ENCODE results near the gene SYNJ1.
"Not testable (repeated sequence)": the region's sequence is repeated elsewhere in the genome, so short reads cannot be mapped to it uniquely, and the experiment has no call there.

Gene SYNJ1

GRCh38 chr21:32756096-32756495 lies 28.3 kb upstream of the SYNJ1 start:
- H3K4me3 ChIP-seq (ENCODE audit: low read length in 2 of 2), result no peak overlapping the region
- H3K4me1 ChIP-seq (ENCODE audit: control insufficient read depth in 2 of 2, insufficient read depth in 2 of 2, low read length in 2 of 2), result no peaks in the 10 kb centered on the region
- no peaks in the 10 kb centered on the region for H3K9me3 ChIP-seq (ENCODE audit: control insufficient read depth in 2 of 2, low read length in 2 of 2)
- H3K27ac ChIP-seq (ENCODE audit: low read depth in 2 of 2, low read length in 2 of 2), result no peak overlapping the region
- H3K36me3 ChIP-seq (ENCODE audit: control insufficient read depth in 2 of 2, insufficient read depth in 2 of 2, low read length in 2 of 2), result peaks cover 47 to 57% of the 10 kb centered on the region in 2 donors
- no peaks in the 10 kb centered on the region for H3K27me3 ChIP-seq (ENCODE audit: control insufficient read depth in 2 of 2, insufficient read depth in 2 of 2, low read length in 2 of 2)
- no peak overlapping the region for H3K9ac ChIP-seq (ENCODE audit: low read depth in 1 of 2, low read length in 2 of 2)

GRCh38 chr21:32753818-32754585 lies 26.2 kb upstream of the SYNJ1 start:
- no peaks in the 10 kb centered on the region for H3K27me3 ChIP-seq (ENCODE audit: control insufficient read depth in 2 of 2, insufficient read depth in 2 of 2, low read length in 2 of 2)
- H3K9me3 ChIP-seq (ENCODE audit: control insufficient read depth in 2 of 2, low read length in 2 of 2), result no peaks in the 10 kb centered on the region
- H3K27ac ChIP-seq (ENCODE audit: low read depth in 2 of 2, low read length in 2 of 2), result no peak overlapping the region
- no peak overlapping the region for H3K4me3 ChIP-seq (ENCODE audit: low read length in 2 of 2)
- H3K36me3 ChIP-seq (ENCODE audit: control insufficient read depth in 2 of 2, insufficient read depth in 2 of 2, low read length in 2 of 2), result peaks cover 41 to 55% of the 10 kb centered on the region in 2 donors
- no peak overlapping the region for H3K9ac ChIP-seq (ENCODE audit: low read depth in 1 of 2, low read length in 2 of 2)
- no peaks in the 10 kb centered on the region for H3K4me1 ChIP-seq (ENCODE audit: control insufficient read depth in 2 of 2, insufficient read depth in 2 of 2, low read length in 2 of 2)

DNA sequence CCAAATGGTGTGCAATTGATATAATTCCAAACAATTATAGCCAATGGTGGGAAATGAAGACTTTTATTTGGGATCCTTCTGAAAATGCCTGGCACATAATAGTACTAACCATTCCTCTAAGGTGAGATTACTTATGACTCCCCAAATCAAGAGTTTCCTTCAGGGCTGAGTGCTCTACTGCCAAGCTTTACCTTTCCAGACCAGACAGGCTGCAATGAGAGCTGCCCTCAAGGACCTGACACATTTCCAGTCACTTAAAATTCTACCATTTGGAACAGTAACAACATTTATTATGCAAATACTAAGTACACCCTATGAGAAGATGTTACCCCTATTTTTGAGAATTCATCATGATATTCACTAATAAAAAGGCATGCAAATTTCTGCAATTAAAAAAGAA lies 22.6 kb upstream of the SYNJ1 start:
- H3K9me3 ChIP-seq (ENCODE audit: control insufficient read depth in 2 of 2, low read length in 2 of 2), result no peaks in the 10 kb centered on the region
- peaks cover 47 to 65% of the 10 kb centered on the region in 2 donors for H3K36me3 ChIP-seq (ENCODE audit: control insufficient read depth in 2 of 2, insufficient read depth in 2 of 2, low read length in 2 of 2)
- H3K4me1 ChIP-seq (ENCODE audit: control insufficient read depth in 2 of 2, insufficient read depth in 2 of 2, low read length in 2 of 2), result no peaks in the 10 kb centered on the region
- H3K9ac ChIP-seq (ENCODE audit: low read depth in 1 of 2, low read length in 2 of 2), result no peak overlapping the region
- no peaks in the 10 kb centered on the region for H3K27me3 ChIP-seq (ENCODE audit: control insufficient read depth in 2 of 2, insufficient read depth in 2 of 2, low read length in 2 of 2)
- H3K4me3 ChIP-seq (ENCODE audit: low read length in 2 of 2), result no peak overlapping the region
- no peak overlapping the region for H3K27ac ChIP-seq (ENCODE audit: low read depth in 2 of 2, low read length in 2 of 2)

GRCh38 chr21:32749662-32750061 lies 21.8 kb upstream of the SYNJ1 start:
- H3K27ac ChIP-seq (ENCODE audit: low read depth in 2 of 2, low read length in 2 of 2), result no peak overlapping the region
- no peak overlapping the region for H3K9ac ChIP-seq (ENCODE audit: low read depth in 1 of 2, low read length in 2 of 2)
- H3K9me3 ChIP-seq (ENCODE audit: control insufficient read depth in 2 of 2, low read length in 2 of 2), result no peaks in the 10 kb centered on the region
- H3K4me1 ChIP-seq (ENCODE audit: control insufficient read depth in 2 of 2, insufficient read depth in 2 of 2, low read length in 2 of 2), result no peaks in the 10 kb centered on the region
- peaks cover 41 to 62% of the 10 kb centered on the region in 2 donors for H3K36me3 ChIP-seq (ENCODE audit: control insufficient read depth in 2 of 2, insufficient read depth in 2 of 2, low read length in 2 of 2)
- H3K27me3 ChIP-seq (ENCODE audit: control insufficient read depth in 2 of 2, insufficient read depth in 2 of 2, low read length in 2 of 2), result no peaks in the 10 kb centered on the region
- H3K4me3 ChIP-seq (ENCODE audit: low read length in 2 of 2), result no peak overlapping the region

DNA sequence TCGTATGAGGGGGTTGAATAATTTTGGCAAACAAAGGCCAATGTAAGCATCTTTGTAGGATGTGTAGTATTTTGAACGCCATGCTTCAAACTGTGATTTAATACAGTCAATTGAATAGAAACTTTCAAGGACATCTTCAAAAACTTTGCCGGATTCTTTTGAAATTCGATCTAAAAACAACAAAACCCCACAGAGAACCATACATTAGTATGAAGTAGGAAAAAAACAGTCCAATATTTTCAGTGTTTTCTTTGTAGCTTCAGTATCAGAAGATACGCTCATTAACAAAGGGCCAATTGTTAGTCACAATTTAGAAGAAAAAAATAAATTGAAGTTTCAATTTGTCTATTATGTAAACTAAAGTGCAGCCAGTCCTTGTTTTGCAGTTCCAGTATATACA lies 20.7 kb upstream of the SYNJ1 start:
- no peak overlapping the region for H3K9ac ChIP-seq (ENCODE audit: low read depth in 1 of 2, low read length in 2 of 2)
- H3K36me3 ChIP-seq (ENCODE audit: control insufficient read depth in 2 of 2, insufficient read depth in 2 of 2, low read length in 2 of 2), result peaks cover 36 to 56% of the 10 kb centered on the region in 2 donors
- H3K4me1 ChIP-seq (ENCODE audit: control insufficient read depth in 2 of 2, insufficient read depth in 2 of 2, low read length in 2 of 2), result no peaks in the 10 kb centered on the region
- no peak overlapping the region for H3K4me3 ChIP-seq (ENCODE audit: low read length in 2 of 2)
- no peak overlapping the region for H3K27ac ChIP-seq (ENCODE audit: low read depth in 2 of 2, low read length in 2 of 2)
- no peaks in the 10 kb centered on the region for H3K27me3 ChIP-seq (ENCODE audit: control insufficient read depth in 2 of 2, insufficient read depth in 2 of 2, low read length in 2 of 2)
- no peaks in the 10 kb centered on the region for H3K9me3 ChIP-seq (ENCODE audit: control insufficient read depth in 2 of 2, low read length in 2 of 2)

DNA sequence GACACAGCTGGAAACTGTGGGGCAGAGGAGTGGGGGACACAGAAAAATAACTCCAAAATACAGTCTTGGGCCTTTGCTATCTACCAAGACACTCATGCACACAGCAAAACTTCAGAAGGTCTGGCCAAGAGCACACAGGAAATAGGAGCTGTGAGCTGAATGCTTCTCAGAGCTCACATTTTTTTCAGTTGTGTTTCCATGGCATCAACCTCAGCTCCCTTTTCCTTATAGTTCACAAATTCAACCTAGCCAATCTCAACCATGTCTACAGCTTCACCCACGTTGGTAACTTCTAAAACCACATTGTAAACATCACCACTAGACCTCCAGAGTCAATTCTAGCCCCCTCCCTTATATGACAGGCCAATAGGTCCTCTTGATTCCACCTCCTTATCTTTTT lies 19.6 kb upstream of the SYNJ1 start:
- no peak overlapping the region for H3K9ac ChIP-seq (ENCODE audit: low read depth in 1 of 2, low read length in 2 of 2)

GRCh38 chr21:32746711-32747110 lies 18.9 kb upstream of the SYNJ1 start:
- H3K9ac ChIP-seq (ENCODE audit: low read depth in 1 of 2, low read length in 2 of 2); H3K4me1 ChIP-seq (ENCODE audit: control insufficient read depth in 2 of 2, insufficient read depth in 2 of 2, low read length in 2 of 2); H3K4me3 ChIP-seq (ENCODE audit: low read length in 2 of 2); H3K9me3 ChIP-seq (ENCODE audit: control insufficient read depth in 2 of 2, low read length in 2 of 2); H3K27me3 ChIP-seq (ENCODE audit: control insufficient read depth in 2 of 2, insufficient read depth in 2 of 2, low read length in 2 of 2); H3K27ac ChIP-seq (ENCODE audit: low read depth in 2 of 2, low read length in 2 of 2): not testable (repeated sequence)
- peaks cover 54 to 73% of the 10 kb centered on the region in 2 donors for H3K36me3 ChIP-seq (ENCODE audit: control insufficient read depth in 2 of 2, insufficient read depth in 2 of 2, low read length in 2 of 2)

More for the DNA sequence above, 19.6 kb upstream of the SYNJ1 start:
- Histone ChIP-seq H3K4me1 (ENCODE audit: control insufficient read depth in 2 of 2, insufficient read depth in 2 of 2, low read length in 2 of 2) (no peaks in the 10 kb centered on the region), H3K27ac (ENCODE audit: low read depth in 2 of 2, low read length in 2 of 2) (no peak overlapping the region), H3K27me3 (ENCODE audit: control insufficient read depth in 2 of 2, insufficient read depth in 2 of 2, low read length in 2 of 2) (no peaks in the 10 kb centered on the region), H3K9me3 (ENCODE audit: control insufficient read depth in 2 of 2, low read length in 2 of 2) (no peaks in the 10 kb centered on the region), H3K36me3 (ENCODE audit: control insufficient read depth in 2 of 2, insufficient read depth in 2 of 2, low read length in 2 of 2) (peaks cover 47 to 67% of the 10 kb centered on the region in 2 donors), H3K4me3 (ENCODE audit: low read length in 2 of 2) (no peak overlapping the region)

DNA sequence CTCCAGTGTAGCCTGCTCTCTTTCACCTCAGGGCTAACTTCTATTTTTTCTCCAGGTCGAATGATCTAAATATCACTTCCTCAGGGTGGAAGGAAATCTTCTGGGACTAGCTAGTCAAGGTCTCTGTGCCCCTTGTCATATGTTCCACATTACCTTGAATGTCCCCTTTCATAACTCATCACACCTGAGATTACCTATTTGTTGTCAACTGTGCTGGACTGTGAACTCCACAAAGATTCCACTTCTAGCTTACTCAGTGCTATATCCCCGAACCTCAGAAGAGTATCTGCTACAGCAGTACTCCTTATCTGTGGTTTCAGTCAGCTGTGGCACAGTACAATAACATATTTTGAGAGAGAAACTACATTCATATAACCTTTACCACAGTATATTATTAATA lies 14.6 kb upstream of the SYNJ1 start:
- Histone ChIP-seq H3K27ac (ENCODE audit: low read depth in 2 of 2, low read length in 2 of 2) (no peak overlapping the region), H3K4me3 (ENCODE audit: low read length in 2 of 2) (no peak overlapping the region), H3K9me3 (ENCODE audit: control insufficient read depth in 2 of 2, low read length in 2 of 2) (no peaks in the 10 kb centered on the region), H3K36me3 (ENCODE audit: control insufficient read depth in 2 of 2, insufficient read depth in 2 of 2, low read length in 2 of 2) (peaks cover 46 to 52% of the 10 kb centered on the region in 2 donors), H3K9ac (ENCODE audit: low read depth in 1 of 2, low read length in 2 of 2) (no peak overlapping the region), H3K27me3 (ENCODE audit: control insufficient read depth in 2 of 2, insufficient read depth in 2 of 2, low read length in 2 of 2) (no peaks in the 10 kb centered on the region), H3K4me1 (ENCODE audit: control insufficient read depth in 2 of 2, insufficient read depth in 2 of 2, low read length in 2 of 2) (no peaks in the 10 kb centered on the region)

GRCh38 chr21:32741336-32741735 lies 13.5 kb upstream of the SYNJ1 start:
- Histone ChIP-seq H3K9ac (ENCODE audit: low read depth in 1 of 2, low read length in 2 of 2) (no peak overlapping the region), H3K27me3 (ENCODE audit: control insufficient read depth in 2 of 2, insufficient read depth in 2 of 2, low read length in 2 of 2) (no peaks in the 10 kb centered on the region), H3K36me3 (ENCODE audit: control insufficient read depth in 2 of 2, insufficient read depth in 2 of 2, low read length in 2 of 2) (peaks cover 39 to 50% of the 10 kb centered on the region in 2 donors), H3K4me1 (ENCODE audit: control insufficient read depth in 2 of 2, insufficient read depth in 2 of 2, low read length in 2 of 2) (no peaks in the 10 kb centered on the region), H3K9me3 (ENCODE audit: control insufficient read depth in 2 of 2, low read length in 2 of 2) (no peaks in the 10 kb centered on the region), H3K4me3 (ENCODE audit: low read length in 2 of 2) (no peak overlapping the region), H3K27ac (ENCODE audit: low read depth in 2 of 2, low read length in 2 of 2) (no peak overlapping the region)

- peaks cover 42 to 43% of the 10 kb centered on the region in 2 donors for H3K36me3 ChIP-seq (ENCODE audit: control insufficient read depth in 2 of 2, insufficient read depth in 2 of 2, low read length in 2 of 2)
- H3K4me3 ChIP-seq (ENCODE audit: low read length in 2 of 2), result no peak overlapping the region
- H3K9ac ChIP-seq (ENCODE audit: low read depth in 1 of 2, low read length in 2 of 2), result no peak overlapping the region
- H3K27ac ChIP-seq (ENCODE audit: low read depth in 2 of 2, low read length in 2 of 2), result no peak overlapping the region
- no peaks in the 10 kb centered on the region for H3K4me1 ChIP-seq (ENCODE audit: control insufficient read depth in 2 of 2, insufficient read depth in 2 of 2, low read length in 2 of 2)
- no peaks in the 10 kb centered on the region for H3K27me3 ChIP-seq (ENCODE audit: control insufficient read depth in 2 of 2, insufficient read depth in 2 of 2, low read length in 2 of 2)
- no peaks in the 10 kb centered on the region for H3K9me3 ChIP-seq (ENCODE audit: control insufficient read depth in 2 of 2, low read length in 2 of 2)
Measured at GRCh38 chr21:32739946-32740345, 12.1 kb upstream of the SYNJ1 start.
